NCI-H526 (cell line): ENCODE measurements around the gene MARVELD1.
A peak's percentile ranks its signal among the peaks of the same experiment; 100 is the strongest.
"Not testable (repeated sequence)": the region's sequence is repeated elsewhere in the genome, so short reads cannot be mapped to it uniquely, and the experiment has no call there.

Source experiments
- DNase-seq, 2 experiments: peaks; one replicate each; lab custom pipeline; 2025; lab: John Stamatoyannopoulos, UW

The MARVELD1 gene

GRCh38 chr10:97713339-97713825 lies at the start of gene MARVELD1:
Gene MARVELD1, plus strand, starts transcription at chr10:97713730. Its CDS starts 147 bp downstream, at chr10:97713877.
- DNase-seq: peak in 1 of 2 experiments; percentile 52

DNA sequence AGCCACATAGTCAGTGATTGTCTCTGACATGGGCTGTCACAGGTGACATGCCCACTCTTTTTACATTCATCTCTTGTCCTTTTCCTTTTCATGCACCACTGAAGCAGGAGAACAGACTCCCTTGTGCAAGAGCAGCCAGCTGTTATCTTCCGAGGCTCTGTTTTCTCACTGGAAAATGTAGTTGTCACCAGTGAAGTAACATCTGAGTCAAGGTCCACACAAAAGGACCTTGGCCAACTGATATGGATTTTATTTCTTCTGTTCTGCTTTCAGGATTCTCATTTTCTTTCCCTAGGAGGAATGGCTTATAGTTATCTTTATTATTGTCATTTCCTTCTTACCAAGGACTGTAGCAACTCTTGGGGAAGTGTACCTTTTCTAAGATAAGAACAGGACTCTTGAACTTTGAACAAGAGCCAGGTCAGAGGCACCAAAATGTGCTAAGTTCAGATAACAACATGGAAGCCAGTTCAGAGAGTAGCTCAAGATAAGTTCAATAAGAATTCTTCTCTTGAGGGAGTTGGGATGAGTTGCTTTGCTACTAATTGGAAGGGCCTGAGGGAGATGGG lies 49.2 kb upstream of the MARVELD1 start:
- no peak for DNase-seq

GRCh38 chr10:97666992-97667391 lies 46.5 kb upstream of the MARVELD1 start:
- no peak for DNase-seq

- DNase-seq: no peak
These were observed 46.1 kb upstream of the MARVELD1 start for GRCh38 chr10:97667463-97667862.

- DNase-seq: no peak
These were observed 44.0 kb upstream of the MARVELD1 start for GRCh38 chr10:97669571-97669970.

GRCh38 chr10:97673736-97674525 lies 39.6 kb upstream of the MARVELD1 start:
- DNase-seq: no peak

DNA sequence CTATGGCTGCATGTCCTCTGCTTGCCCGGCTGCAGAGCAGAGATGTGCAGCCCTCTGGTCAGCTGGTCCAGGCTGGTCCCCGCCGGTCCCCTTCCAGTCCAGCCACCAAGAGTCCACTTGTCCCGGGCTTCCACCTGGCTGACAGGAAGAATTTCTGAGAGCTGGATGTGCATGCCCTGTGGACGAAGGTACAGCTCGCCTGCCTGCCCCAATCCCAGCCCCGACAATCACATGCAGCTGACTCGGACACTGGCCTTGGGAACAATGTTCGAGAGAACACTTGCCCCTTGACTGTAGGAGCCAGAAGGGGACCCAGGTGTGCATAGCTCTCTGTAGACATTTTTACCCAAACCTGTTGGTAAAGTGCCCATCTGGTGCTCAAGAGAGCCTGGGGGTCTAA lies 38.3 kb upstream of the MARVELD1 start:
- DNase-seq: no peak

DNA sequence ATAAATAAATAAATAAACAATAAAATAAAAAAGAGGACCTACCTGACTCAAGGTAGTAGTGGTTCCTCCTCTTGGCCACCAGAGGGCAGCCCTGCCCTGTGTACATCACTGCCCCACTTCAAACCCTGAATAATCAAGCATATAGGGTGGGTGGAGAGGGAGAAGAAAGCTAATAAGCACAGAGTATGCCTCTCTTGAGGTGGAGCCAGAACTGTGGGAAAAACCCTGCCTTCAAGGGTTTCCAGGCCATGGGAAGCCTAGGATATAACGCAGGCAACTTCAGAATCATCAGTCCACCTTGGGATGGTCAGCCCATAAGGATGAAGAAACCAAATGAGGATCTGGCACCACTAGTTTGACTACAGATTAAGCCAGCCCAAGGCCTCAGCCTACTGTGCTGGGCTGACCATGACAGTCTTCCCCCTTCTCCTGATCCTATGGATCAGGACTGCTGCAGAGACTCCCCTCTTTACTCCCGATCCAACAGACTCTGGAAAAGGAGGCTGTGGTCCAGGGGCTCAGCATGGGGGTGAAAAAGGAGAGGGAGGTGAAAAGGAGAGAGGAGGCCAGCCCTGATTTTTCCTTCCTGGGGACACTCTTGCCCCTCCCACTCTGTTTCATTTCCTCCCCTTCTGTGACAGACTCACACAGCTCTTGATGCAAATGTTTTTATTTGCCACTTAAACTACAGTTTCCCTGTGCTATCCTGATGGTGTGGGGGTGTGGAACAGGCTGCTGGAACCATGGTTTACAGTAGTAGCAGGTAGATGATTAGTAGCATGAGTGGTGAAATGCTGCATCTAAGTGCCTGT lies 36.6 kb upstream of the MARVELD1 start:
- DNase-seq: peak in 1 of 2 experiments; percentile 63

GRCh38 chr10:97679594-97679993 lies 33.9 kb upstream of the MARVELD1 start:
- no peak for DNase-seq

DNA sequence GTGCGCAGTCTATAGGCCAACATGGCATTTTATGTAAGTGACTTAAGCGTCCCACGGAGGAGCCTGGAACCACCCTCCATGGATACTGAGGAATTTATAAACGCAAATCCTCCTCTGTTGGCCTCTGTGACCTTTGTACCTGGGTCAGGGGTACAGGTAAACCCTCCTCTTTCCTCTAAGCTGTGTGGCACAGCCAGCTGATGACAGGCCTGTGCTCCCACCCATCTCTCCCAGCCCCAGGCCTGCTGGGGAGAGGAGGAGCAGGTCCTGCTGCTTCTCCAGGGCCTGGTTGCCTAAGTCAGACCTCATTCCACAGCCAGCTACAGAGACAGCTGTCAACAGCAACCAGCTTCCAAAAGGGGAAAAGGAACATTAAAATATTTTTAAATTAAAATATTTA lies 31.5 kb upstream of the MARVELD1 start:
- no peak for DNase-seq

DNA sequence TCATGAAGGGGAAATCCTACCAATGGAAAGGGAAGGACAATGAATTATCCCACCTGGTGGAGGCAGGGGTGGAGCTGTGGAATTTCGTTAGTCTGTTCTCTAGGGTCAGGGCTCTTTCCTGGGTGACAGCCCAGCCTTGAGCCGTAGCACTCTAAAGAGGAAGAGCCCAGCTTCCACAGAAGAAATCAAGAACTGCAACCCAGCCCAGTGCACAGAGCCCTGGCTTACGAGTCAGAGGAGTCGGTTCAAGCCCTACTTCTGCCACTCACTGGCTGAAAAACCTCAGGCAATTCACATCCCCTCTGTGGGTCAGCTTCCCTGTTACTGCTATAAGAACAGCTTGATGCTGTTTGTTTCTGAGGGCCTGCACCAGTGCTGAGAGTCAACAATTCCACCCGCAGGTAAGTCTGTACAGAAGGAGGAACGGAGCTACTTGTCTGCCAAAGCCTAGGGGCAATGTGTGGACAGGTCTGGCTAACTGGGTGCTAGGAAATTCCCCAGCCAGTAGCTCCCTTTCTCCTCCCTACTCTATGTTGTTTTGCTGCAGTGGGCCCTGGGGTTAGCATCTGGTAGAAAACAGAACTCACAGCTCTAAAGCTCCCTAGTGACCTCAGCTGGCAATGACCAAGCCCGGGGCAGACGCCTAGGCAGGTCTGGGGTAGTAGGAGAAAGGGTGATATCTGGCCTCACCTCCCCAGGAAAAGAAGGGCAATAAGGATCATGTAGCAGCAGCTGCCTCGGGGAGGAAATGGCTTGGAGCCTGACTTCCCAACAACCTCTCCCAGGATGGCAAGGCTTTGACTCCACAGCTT lies 29.8 kb upstream of the MARVELD1 start:
- no peak for DNase-seq

DNA sequence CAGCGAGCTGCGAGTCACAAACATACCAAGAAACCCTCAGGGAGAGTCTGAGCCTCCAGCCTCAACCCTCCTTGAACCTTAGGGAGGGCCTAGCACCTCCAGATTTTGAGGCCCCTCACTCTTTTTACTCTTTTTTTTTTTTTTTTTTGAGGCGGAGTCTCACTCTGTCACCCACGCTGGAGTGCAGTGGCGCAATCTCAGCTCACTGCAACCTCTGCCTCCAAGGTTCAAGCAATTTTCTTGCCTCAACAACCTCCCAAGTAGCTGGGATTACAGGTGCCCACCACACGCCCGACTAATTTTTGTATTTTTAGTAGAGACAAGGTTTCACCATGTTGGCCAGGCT lies 29.2 kb upstream of the MARVELD1 start:
- DNase-seq: not testable (repeated sequence)

GRCh38 chr10:97684866-97685394 lies 28.6 kb upstream of the MARVELD1 start:
- no peak for DNase-seq

DNA sequence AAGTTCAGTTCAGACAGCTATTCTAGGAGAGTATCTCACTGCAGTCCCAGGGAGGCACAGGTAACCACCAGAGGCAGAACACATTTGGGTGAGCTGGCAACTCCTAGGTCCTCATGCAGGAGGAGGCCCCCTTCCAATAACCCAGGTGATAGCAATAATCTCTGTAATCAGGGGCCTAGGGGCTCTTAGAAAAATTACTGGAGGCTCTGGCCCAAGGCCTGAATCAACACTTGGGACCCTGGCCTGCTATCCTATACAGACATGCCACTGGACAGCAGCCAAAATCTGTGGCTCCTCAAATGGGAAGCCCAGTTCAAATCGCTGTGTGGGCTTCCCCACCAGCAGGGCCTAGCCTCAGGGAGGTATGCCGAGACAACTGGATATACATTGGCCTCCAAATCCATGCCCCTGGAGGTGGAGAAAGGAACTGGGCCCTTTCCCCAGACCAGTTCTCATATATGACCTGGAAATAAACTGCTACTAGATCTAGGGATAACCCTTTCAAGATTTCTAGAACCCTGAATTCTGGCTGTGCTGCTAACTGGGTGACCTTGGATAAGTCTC lies 28.1 kb upstream of the MARVELD1 start:
- no peak for DNase-seq

- DNase-seq: peak in 1 of 2 experiments; percentile 37
These were observed 27.1 kb upstream of the MARVELD1 start for GRCh38 chr10:97686301-97686961.

DNA sequence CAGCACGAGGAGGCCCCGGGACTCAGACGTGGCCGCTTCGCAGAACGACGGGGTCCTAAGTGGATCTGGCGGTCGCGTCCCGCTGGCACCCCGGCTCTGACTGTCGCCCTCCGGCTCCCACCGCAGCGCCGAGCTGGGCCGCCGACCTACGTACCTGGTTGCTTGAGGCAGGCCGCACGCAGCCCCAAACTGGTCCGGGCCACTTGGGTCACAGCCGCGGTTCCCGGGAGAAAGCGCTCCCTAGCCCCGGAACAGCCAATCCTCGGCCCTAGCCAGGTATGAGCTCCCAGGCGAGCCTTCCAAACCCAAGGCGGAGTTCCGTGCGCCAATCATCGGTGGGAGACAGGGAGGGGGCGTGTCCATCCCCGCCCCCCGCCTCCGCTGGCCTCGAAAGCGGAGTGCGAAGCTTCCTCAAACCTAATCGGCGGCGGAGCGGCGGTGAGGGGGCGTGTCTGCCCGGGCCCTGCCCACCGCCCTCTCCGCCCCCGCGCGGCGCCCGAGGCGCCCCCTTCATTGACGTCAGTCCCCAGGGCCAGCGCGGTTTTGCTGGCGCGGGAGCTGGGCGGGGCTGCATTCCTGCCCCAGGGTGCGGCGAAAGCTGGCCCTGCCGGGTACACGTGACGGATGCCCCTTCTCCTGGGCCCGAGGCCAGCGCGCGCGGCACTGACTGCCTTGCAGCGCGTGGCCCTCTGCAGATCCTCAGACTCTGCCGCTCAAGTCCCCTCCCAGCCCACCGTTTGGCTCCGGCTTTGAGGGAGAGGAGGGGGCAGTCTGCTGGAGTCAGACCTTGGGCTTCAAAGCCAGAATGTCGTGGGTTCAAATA lies 26.4 kb upstream of the MARVELD1 start, which contains the start of gene AVPI1:
Gene AVPI1, minus strand, starts transcription at position 280 of the 823 bp plus-strand sequence. CDS start 7,336 bp downstream, outside the sequence.
- DNase-seq: peak; percentile 78 to 94

DNA sequence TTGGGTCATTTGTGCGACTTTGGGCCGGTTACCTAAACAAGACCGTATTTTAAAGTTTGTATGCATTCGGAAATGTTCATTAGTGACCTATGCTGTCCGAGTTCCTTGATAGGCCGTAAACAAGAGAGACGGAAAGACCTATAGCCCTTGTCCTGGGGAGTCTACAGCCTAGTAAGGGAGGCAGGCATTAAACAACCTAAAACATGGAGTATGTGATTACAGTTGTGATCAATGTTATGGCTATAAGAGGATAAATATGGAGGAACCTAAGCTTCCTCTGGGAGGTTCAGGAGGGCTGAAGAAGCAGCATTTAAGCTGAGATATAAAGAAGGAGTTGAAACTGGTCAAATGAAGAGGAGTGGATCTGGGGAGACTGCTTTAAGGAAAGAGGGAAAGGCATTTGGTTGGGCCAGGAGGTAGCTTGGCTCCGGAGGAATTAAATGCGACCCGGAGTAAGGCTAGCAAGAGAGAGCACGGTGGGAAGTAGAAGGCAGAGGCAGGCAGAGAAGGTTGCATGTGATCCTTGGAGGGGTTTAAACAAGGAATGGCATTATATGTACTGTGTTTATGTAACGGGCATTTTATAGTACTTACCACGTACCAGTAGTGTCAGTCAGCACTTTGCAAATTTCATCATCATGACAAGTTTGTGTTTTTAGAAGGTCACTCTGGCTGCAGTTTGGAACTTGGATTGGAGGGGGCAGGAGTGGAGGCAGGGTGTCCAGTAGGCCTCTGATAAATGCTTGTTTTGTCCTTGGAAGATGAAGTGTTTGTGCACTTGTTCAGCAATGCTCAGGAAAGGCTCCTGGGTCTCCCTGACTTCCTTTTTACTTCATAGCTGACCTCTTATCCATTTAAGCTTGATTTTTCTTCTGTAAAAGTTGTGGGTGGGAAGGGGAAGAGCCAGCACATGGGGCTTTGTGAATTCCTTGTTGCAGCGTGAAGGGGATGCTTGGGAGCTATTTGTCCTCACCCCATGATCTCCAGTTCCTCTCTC lies 25.4 kb upstream of the MARVELD1 start:
- no peak for DNase-seq

- no peak for DNase-seq
These were observed 23.9 kb upstream of the MARVELD1 start for GRCh38 chr10:97689559-97690020.
